GM23338 (cell line): ENCODE results near the gene SLC30A3.

ENCODE experiments used
- POLR2AphosphoS5 ChIP-seq: IDR thresholded peaks from 2 replicates; pipeline ENCODE4 v1.6.1; 2016; ENCODE audit warnings: antibody characterized with exemption, low read depth
- TF ChIP-seq, protein P1 (sequence below), 2 experiments: fragments of 200-600 bp in 1 of 2; sonication (generic) in 1 of 2; conservative IDR thresholded peaks; 2 replicates each; pipeline versions ENCODE4 v1.5.1 to v1.6.1; 2016 to 2017; ENCODE audit warnings: antibody characterized with exemption in 2 of 2, low read depth in 2 of 2, mild to moderate bottlenecking in 2 of 2, moderate library complexity in 1 of 2

DNA sequence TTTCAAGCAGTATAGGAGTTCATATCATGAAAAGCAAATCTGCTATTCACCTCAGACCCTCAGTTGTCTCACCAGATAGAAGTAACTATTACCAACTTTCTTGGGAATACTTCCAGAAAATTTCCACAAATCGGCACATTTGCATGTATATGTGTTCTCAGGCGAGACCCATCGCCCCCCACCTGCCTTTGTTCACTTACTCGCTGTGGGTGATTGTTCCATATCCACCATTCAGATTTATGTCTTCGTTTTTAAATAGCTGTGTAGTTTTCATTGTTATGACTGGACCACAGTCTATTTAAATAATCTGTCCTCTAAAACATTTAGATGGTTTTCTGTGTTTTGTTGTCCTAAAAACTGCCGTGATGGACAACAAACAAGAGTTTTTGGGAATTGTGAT, 22.6 kb upstream of the SLC30A3 start:
- no peak for TF ChIP-seq POLR2AphosphoS5
- TF ChIP-seq, protein P1, sequence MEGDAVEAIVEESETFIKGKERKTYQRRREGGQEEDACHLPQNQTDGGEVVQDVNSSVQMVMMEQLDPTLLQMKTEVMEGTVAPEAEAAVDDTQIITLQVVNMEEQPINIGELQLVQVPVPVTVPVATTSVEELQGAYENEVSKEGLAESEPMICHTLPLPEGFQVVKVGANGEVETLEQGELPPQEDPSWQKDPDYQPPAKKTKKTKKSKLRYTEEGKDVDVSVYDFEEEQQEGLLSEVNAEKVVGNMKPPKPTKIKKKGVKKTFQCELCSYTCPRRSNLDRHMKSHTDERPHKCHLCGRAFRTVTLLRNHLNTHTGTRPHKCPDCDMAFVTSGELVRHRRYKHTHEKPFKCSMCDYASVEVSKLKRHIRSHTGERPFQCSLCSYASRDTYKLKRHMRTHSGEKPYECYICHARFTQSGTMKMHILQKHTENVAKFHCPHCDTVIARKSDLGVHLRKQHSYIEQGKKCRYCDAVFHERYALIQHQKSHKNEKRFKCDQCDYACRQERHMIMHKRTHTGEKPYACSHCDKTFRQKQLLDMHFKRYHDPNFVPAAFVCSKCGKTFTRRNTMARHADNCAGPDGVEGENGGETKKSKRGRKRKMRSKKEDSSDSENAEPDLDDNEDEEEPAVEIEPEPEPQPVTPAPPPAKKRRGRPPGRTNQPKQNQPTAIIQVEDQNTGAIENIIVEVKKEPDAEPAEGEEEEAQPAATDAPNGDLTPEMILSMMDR (conservative IDR thresholded peaks at IDR 0.05; ENCODE audit: low read depth in 2 of 2), result no peak
